ENCODE measurements around the gene POLR3F. TPM values are rescaled to one million over a fixed set of nuclear protein-coding genes. Genes with fewer than 3 reads are reported as not detected.
"Not testable (repeated sequence)": the region's sequence is repeated elsewhere in the genome, so short reads cannot be mapped to it uniquely, and the experiment has no call there.

POLR3F gene
- polyA plus RNA-seq, 5 donors: 16.0 to 21.6 (median 18.4) TPM

DNA sequence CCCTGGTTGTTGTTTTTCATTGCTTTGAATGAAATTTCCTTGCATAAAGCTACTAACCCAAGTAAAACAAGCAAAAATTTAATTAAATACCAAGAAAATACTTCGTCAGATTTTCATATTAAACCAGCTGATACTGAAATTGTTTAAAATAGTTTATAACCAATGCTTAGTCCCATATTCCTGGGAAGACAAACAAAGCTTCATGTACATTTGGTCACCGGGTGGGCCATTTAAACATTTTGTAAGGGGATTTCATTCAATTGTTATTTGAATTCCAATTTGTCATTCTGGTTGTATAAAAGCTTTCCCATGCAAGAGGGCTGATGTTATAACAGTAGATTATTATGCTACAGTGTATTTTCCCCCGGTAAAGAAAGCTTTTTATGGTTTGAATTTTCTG, 30.4 kb downstream of the POLR3F start:
- DNase-seq: no peak

DNA sequence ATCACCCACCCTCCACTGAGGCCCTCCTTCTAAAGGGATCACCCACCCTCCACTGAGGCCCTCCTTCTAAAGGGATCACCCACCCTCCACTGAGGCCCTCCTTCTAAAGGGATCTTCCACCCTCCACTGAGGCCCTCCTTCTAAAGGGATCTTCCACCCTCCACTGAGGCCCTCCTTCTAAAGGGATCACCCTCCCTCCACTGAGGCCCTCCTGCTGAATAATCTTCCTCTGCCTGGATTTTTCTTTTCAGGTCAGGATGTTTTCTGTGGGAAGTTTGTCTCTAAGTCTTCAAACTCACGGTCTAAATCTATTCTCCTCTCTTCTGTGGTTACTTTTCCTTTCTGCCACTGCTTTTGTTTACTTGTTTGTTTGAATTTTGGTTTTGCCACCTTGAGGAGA, 34.5 kb downstream of the POLR3F start:
- DNase-seq: not testable (repeated sequence)

DNA sequence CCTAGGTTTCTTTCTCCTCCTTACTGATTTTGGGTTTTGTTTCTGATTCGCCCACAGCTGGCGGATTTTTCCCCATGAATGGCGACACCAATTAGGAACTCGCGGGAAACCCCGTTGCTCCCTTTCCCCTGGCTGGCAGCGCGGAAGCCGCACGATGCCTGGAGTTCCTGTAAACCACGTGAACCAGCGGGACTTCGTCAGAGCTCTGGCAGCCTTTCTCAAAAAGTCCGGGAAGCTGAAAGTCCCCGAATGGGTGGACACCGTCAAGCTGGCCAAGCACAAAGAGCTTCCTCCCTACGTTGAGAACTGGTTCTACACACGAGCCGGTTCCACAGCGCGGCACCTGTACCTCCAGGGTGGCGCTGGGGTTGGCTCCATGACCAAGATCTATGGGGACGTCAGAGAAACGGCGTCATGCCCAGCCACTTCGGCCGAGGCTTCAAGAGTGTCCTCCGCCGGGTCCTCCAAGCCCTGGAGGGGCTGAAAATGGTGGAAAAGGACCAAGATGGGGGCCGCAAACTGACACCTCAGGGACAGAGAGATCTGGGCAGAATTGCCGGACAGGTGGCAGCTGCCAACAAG, 37.4 kb downstream of the POLR3F start:
- no peak for DNase-seq

DNA sequence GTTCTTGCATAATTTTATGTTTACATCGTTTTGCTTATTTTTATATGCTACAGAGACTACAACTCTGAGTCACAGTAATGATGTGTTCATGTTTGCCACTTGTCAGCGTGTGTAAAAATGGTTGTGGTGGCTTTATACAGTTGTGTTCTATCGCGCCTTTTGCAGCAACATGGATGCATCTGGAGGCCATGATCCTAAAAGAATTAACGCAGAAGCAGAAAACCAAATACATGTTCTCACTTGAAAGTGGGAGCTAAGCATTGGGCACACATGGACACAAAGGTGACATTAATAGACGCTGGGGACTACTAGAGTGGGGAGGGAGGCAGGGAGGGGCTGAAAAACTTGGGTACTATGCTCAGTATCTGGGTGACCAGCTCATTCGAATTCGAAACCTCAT, 39.6 kb downstream of the POLR3F start:
- DNase-seq: peak in 1 of 2 donors; percentile 9

DNA sequence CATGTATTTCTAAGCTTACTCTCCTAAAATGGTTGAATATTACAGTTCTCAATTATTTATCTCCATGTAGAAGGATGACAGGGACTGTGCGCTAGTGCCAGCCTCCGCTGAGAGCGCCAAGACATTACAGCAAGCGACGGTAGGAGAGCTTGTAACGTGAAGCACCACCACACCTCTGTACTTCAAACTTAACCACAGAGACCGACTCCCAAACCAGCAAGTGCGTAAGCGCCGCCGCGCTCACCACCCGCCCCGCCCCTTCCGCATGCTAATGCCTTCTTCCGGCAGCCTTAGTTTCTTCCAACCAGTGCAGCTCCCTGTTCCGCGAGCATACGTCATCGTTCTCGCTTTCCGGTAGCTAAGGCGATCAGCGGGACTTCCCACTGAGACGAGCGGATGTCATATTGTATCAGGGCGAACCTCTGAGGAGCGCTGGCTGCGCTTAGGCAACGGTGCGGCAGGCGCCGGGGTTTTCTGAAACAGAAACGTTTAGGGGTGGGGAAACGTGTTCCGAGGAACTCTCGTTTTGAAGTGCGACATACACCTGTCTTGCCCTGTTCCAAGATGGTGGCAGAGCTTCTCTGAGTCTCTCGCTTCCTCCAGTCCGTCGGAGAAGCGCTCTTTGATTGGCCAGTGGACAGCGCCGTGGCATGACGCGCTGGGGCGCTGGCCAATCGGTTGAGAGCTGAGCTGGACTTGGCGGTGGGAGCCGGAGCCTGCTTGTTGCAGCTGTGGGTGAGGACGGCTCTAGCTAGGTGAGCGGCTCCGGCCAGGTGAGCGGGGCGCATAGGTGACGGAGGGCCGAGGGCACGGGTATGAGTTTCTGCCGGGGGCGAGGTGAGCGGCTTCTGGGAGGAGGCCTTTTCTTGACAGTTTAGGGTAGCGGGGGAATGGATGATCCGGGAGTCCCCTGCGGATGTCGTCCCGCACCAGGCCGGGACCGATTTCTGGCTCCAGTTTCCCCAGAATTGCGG, 40.3 kb downstream of the POLR3F start, which contains the start of gene SEC23B:
SEC23B (plus strand) TSS at position 723 of the 974 bp plus-strand sequence. CDS start 2,896 bp downstream, outside the sequence.
- peak; percentile 97 for DNase-seq

DNA sequence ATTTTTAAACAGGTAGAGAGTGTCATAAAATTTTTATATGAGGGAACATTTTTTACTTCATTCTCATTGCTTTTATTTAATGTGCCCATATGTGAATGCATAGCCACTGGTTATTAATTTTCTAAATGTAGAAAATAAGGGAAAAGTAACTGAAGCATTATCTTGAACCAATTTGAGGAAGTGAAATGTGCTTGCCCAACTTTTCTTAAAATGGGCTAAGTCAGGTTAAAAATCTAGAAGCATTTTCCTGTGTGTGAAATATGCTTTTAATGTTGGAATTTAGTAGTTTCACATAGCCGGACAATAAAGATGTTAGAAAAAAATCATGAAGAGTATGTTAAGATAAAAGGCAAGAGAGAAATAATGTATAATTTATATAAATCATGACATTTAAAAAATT, 44.4 kb downstream of the POLR3F start:
- DNase-seq: no peak

DNA sequence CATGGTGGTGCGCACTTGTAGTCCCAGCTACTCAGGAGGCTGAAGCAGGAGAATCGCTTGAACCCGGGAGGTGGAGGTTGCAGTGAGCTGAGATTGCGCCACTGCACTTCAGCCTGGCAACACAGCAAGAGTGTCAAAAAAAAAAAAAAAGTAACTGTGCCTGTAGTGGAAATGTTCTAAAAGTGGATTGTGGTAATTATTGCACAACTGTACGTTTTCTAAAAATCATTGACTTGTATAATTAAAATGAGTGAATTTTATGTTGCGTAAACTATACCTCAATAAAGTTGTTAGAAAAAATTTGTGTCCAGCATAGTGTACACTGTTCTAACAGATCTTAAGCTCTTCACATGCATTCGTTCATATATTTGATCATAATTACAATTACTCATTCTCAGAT, 46.0 kb downstream of the POLR3F start:
- no peak for DNase-seq

DNA sequence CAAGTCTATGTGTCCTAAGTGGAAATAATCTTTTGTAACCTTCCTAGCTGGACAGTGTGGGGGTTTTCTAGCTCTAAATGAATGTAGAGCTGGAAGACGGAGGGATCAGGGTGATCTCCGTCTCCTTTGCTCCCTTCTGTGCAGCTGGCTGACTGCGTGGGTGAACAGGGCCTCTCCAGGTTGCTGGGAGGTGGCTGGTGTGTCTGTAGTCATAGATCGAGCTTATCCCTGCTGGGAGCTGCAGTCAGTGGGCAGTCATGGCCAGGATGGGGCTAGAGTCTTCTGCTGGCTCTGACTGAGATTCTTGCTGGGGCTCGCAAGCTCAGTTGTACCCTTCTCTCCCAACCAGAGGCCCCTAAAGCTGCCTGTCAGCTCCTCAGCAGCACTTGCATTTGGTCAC, 46.9 kb downstream of the POLR3F start:
- DNase-seq: no peak

DNA sequence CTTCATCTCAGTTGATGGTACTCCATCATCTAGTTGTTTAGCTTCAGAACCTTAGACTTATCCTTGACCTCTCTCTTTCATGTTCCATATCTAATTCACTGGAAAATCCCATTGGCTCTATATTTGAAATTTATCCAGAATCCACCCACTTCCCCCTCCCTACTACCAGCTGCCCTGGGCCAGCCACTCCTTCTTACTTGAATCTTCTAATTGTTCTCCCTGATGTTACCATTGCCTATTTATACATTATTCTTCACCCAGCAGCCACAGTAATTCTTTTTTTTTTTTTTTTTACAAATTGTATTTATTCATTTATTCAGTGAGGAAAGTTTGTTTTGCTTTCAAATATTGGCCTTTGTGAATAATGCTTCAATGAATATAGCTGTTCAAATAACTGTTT, 48.8 kb downstream of the POLR3F start:
- no peak for DNase-seq

DNA sequence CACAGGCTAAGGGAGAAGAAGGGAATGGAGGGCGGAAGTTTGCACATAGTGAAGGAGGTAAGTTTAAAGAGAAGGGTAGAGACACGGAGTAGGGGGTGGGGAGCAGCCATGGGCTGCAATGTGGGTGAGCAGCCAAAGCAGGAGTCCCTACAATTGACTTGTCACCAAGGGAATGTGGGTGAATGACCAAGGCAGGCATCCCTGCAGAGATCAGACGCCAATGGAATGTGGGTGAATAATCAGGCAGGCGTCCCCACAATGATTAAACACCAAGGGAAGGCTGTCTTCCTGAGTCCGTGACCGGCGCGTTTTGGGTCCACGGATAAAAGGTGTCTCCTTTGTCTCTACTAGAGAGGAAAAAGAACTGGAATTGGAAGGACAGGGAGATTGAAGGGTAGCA, 54.9 kb downstream of the POLR3F start:
- not testable (repeated sequence) for DNase-seq

DNA sequence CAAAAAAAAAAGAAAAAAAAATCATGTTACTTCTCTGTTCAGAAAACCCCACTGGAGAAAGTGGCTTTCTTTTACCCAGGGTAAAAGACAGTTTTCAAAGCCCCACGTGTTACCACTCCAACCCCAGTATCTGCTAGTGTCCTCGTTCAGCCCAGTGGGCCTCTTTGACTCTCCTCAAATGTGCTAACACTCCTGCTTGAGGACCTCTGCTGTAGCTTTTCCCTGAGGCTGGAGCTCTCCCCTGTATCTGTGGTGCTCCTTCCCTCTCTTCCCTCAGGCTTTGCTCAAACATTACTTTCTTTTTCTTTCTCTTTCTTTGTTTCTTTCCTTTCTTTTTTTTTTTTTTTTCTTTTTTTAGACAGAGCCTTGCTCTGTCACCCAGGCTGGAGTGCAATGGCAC, 55.9 kb downstream of the POLR3F start:
- DNase-seq: no peak

DNA sequence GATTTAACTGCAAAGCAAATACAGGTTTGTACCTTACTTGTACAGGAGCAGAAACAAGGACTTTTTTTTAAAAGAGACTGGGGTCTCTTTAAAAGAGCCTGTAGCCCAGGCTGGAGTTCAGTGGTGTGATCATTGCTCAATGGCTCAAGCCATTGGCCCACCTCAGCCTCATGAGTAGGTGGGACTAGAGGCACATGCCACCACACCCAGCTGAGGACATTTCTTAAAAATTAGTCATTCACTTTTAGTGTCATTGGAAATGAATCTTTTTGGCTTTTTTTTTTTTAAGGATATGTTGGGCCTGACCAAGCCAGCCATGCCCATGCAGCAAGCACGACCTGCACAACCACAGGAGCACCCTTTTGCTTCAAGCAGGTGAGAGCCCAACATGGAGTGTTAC, 57.5 kb downstream of the POLR3F start:
- no peak for DNase-seq

DNA sequence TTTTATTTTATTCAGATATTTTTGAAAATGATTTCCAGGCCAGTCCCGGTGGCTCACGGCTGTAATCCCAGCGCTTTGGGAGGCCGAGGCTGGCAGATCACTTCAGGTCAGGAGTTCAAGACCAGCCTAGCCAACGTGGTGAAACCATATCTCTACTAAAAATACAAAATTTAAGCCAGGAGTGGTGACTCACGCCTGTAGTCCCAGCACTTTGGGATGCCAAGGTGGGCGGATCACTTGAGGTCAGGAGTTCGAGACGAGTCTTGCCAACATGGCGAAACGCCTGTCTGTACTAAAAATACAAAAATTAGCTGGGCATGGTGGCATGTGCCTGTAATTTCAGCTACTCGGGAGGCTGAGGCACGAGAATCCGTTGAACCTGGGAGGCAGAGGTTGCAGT, 59.6 kb downstream of the POLR3F start:
- DNase-seq: not testable (repeated sequence)

DNA sequence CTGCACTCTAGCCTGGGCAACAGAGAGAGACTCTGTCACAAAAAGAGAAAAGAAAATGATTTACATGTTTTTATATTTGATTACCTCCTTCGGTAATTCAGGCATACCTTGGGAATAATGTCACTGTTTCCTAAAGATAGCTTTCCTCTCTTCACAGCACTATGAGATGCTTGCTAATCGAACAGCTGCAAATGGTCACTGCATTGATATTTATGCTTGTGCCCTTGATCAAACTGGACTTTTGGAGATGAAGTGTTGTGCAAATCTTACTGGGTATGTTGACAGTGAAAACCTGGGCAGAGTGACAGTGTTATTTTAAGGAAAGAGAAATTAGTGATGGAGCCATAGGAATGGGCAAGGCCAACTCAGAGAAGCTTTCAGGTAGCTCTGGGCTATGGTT, 60.1 kb downstream of the POLR3F start:
- DNase-seq: no peak

DNA sequence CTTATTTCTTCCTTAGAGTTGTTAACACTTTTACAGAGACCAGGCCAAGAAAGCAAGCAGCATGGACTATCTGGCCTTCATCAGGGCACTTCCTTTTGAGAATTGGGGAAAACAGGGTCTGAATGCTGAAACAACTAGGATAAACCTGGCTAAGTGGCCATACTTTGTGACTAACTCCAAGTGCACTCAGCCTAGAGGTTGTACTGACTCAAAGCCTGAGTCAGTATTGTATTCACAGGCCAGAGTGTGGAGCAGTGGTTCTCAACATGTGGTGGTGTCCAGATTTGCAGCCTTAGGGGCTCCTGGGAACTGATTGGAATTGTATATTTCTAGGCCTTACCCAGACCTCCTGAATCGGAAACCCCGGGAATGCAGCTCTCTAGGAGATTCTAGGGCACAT, 60.6 kb downstream of the POLR3F start:
- DNase-seq: no peak

DNA sequence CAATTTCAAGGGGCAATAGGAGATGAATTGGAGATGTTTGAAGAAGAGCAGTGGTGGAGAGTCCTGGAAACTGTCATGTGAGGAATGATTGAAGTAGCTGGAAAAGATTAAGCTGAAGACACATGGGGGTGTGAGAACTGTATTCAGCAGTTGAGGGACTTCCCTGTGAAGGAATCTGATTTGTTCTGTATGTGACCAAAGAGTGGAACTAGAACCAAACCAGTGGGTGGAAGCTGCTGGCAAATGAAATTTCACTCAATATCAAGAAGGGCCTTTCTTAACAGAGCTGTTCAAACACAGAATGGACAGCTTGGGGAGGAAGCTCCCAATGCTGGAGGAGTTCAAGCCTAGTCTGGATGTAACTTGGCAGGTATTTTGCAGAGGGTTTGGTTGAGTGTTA, 61.9 kb downstream of the POLR3F start:
- DNase-seq: no peak

DNA sequence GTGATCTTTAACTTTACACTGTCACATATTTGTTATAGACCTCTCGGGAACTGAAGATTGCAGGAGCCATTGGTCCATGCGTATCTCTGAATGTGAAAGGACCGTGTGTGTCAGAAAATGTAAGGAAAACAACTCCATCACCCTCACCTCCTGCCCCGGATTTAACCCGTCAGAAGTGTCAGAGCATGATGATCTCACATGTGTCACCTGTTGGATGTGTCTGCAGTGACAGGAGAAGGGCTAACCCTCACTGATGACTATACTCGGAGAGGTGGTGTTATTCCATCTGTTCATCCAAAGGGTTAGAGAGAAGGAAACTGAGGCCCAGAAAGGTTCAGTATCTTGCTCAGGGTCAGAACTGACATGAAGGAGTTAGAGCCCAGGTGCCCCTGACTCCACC, 65.4 kb downstream of the POLR3F start:
- DNase-seq: no peak

DNA sequence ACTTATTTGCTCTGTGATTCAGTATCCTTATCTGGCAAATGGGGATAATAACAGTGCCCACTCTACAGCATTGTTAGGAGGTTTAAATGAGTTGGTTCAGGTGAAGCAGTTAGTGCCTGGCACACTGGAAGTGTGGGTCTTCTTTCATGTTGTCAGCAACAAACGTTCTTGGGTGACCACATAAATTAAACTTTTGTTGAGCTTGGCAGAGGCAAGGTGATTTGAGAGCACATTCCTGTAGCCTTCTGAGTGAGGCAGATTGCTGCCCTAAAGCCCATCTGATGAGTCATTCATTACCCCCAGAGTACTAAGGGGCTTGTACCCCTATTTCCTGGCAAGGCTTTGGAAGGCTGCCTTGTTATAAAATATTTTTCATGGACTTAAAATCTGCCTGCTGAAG, 66.3 kb downstream of the POLR3F start:
- no peak for DNase-seq

DNA sequence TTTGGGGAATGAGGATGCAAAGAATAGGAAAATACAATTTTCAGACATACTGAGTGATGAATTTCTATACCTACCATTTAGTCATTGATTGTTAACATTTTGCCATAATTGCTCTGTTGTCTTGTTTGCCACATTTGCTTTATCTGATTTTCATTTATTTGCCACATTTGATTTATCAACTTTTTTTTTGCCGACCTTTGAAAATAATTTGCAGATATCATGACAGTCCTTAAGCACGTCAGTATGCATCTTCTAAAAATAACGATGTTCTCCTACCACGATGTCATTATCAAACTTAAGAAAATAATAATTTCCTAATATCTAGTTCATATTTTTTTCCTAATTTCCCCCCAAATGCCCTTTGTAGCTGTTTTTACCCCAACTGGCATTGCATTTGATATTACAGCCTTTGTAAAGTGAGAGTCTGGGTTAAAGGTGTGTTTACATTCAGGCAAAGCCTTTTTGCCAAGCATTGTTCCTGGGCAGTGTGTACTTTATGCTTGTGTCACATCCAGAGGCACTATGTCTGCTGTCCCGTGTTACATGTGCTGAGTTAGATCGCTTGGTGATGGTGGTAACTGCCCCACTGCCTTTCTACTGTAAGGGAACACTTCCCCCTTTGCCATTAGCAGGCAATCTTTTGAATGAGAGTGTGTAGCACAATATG, 66.9 kb downstream of the POLR3F start:
- no peak for DNase-seq

All from right lung (tissue), 5 donors.